Umbilical cord (tissue), 2 donors: ENCODE data around the gene LINC00305. TPM values are rescaled to one million over a fixed set of nuclear protein-coding genes. Genes with fewer than 3 reads are reported as not detected.

Source experiments
- DNase-seq: peaks from one replicate; pipeline ENCODE4 v3.0.0-alpha.2; 2015; ENCODE audit warnings: low spot score
- total RNA-seq: library from RNA; depleted of rRNA; stranded (reverse); fragments of >200 nt; gene quantifications from one replicate; pipeline ENCODE4 v1.2.3, GENCODE V29; 2014; ENCODE audit warnings: low replicate concordance; ENCODE audit not compliant: insufficient read depth

Gene LINC00305
- total RNA-seq, 1 donor from 2014 or later: not detected

DNA sequence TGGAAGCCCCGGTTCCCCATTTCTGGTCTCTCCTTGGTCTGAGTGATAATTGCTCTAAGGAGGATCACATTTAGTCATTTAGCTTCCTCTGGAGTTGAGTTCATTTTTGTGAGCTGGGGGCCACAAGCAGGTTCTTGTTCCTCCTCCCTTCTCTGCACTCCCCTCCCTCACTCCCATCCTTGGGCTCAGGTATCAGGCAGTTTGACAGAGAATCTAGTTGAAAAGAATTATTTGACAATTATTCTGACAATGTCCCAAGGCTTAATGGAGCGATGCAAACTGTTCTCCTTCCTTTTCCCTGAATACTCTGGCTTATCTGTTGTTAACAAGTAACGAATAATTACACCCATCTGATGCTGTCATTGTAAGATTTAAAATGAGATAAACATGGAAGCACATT is 117.5 kb downstream of the LINC00305 start:
- DNase-seq: no peak

Other genes with a start within 250 kb of the LINC00305 start
- 0.96 TPM for gene SERPINB10, start 241.1 kb downstream of the LINC00305 start, total RNA-seq
- 2.4 TPM for gene HMSD, start 199.8 kb downstream of the LINC00305 start, total RNA-seq
- 25.3 TPM for gene SERPINB8, start 179.0 kb downstream of the LINC00305 start, total RNA-seq